D341Med (cell line): ENCODE measurements around the gene CDH23.

Experiments used
- DNase-seq: peaks from one replicate; pipeline ENCODE4 v3.0.0; 2012; ENCODE audit warnings: low spot score

Gene CDH23

DNA sequence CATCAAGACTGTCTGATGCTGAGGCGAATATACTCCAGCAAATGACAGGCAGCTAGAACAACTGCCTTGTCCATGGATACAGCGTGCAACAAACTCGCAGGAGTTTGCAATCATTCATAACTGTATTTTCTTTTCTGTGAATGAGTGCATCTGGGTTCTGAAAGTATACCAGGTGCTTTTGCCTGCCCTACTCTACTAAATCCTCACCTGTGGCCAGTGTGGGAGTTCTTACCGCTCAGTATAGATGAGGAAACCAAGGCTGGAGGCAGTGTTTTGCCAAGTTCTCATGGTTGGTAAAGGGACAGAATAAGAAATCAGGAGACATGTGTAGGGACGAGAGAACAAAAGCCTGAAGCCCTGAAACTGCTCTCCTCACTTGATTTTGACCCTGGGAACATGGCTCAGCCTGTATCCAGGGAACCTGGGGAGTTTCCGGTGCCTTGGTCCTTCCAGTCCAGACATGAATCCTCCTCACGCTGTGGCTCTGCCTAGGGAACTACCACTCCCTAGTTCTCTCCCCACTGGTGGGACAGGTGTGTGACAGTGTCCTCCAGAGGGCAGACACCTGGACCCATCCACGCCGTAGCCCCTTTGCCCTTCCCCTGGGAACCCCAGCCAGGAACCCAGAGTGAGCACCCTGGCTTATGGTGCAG, 142.0 kb downstream of the CDH23 start:
- DNase-seq = no peak

DNA sequence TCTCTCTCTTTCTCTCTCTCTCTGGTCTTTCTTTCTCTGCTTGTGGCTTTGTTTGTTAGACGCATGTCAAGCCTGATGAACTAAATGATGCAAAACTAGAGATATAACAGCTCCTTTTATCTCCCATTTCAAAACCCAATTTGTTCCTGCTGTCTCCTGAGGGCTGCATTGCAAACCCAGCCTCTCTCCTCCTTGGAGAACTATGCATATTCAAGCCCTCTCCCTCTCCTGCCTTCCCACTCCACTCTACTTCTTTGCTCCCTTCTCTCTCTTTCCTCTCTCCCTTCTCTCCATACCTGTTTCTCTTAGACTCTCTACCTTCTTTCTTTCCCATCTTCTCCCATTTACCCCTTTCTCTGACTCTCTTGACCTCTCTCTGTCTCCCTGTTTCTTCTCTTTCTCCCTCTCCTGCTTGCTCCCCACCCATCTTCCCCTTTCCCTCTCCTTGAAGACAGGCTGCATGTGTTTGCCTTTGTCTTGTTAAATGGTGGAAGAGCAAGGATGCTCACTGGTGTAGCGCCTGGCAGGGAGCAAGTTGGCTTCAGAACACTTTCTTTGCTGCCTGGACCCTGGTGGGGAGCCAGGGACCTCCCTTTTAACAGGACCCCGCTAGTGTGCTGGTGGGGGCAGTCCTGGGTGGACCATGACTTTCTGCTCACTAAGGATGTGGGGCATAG, 142.9 kb downstream of the CDH23 start:
- DNase-seq = no peak

DNA sequence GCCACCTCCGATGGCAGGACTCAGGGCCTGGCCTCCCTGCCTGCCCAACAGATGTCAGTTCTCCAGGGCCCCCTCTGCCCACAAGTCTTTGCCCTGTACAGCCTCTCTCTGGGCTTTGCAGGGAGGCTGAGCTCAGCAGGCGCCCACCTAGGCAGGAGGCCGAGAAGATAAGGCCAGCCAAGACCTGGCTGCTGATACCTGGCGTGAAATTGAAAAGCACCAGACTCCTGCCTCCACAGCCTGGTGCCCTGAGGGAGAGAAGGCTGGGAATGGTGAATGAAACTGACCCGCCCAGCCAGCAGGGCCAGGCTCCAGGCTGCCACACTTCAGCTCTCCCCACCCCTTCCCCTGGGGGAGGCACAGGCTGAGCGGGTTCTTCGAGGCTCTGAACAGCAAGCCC, 145.8 kb downstream of the CDH23 start:
- DNase-seq = no peak

- DNase-seq = no peak
These were observed 147.0 kb downstream of the CDH23 start for GRCh38 chr10:71543608-71544170.

DNA sequence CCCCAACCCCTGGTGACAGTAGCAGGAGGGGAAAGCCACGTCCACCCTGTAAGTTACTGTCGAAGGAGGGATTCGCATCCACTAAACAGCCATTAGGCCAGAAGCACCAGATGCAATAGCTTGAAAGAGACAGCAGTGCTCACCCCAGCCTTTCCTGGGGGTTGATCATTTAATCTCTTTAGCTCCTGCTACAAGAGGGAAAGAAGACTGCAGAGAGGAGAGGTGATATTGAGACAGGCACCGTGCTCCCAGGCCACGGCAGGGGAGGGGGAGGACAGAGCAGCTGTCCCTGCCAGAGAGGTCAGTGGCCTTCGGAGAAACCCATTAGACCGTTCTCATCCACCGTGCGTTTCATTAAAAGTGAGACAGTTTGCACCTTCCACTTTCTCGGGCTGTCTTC, 148.3 kb downstream of the CDH23 start:
- DNase-seq = no peak

DNA sequence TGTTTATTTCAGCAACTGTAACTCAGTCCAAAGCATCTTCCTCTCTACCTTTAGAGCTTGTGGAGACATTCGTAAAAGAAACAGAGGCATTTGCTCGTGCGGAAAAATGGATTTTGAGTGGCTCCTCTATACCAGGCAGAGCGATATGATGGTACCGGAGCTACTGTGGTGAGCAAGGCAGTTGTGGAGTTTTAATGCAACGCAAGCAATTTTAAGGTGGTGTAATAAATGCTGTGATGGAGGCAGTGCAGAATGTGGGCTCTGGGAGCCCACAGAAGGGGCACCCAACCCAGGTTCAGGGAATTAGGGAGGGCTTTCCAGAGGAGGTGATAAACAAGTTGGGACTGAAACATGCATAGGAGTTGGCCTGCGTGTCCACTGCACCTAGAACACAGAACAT, 149.5 kb downstream of the CDH23 start:
- no peak for DNase-seq

DNA sequence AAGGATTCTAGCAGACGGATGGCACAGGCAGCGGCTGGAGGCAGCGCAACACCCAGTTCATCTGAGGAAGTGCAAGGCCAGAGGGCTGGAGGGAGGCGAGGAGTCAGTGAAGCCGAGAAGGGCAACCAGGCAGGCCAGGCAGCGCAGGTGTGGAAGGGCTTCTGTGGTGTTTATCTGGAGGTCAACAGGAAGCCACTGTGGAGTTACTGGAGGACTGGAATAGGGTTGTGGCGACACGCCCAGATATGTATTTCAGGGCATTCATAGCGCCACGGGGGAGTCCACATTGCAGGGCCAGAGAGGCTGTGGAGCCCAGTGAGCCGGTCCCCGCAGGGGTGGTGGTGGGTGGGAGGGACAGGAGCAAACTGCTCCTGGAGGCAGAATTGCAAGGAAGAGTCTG, 150.6 kb downstream of the CDH23 start:
- no peak for DNase-seq

GRCh38 chr10:71547876-71548846, 151.4 kb downstream of the CDH23 start:
- no peak for DNase-seq

DNA sequence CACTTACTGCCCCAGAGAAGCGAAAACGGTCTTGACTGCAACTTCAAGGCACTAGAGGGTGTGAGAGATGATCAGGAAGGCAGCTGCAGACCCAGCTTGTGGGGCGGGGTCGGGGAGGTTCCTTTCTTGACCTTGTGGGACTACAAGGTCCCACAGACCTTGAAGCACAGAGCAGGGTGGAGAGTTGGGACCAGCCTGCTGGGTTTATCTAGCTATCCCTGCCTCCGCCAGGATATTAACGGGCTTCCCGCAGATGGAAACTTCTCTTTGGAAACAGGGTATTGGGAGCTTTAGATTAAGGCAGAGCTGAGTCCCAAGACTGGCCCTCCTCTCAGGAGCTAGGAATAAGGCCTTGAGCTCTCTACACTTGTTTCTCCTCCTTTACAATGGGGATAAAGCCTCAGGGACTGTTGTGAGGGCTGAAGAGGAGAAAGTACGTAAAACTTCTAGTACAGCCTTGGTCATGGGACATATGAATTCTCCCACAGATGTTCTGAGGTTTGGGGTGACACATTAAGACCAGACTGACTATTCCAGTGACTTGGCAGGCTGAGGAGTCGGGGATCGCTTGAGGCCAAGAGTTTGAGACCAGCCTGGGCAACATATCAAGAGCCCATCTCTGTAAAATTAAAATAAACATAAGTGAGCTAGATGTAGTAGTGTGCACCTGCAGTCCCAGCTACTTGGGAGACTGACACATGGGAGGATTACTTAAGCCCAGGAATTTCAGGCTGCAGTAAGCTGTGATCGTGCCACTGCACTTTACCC, 153.2 kb downstream of the CDH23 start:
- no peak for DNase-seq

- no peak for DNase-seq
These were observed 153.9 kb downstream of the CDH23 start for GRCh38 chr10:71550628-71551027.

DNA sequence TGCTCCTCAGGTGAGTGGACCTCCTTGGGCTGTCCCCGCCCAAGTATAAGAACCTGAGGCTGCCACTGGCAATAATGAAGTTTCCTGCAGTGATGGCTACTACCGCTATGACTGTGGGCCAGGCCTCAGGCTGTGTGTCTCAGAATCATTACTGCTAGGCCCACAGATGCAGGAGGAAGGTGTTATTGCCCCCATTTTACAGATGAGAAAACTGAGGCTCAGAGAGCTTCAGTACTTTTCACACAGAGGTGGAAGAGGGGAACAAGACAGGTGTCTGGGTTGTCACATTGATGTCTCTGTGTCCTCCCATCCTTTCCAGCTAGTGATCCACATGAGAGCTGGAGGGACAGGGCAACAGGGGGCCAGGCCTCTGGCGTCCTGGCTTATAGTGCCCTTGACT, 155.2 kb downstream of the CDH23 start:
- no peak for DNase-seq

DNA sequence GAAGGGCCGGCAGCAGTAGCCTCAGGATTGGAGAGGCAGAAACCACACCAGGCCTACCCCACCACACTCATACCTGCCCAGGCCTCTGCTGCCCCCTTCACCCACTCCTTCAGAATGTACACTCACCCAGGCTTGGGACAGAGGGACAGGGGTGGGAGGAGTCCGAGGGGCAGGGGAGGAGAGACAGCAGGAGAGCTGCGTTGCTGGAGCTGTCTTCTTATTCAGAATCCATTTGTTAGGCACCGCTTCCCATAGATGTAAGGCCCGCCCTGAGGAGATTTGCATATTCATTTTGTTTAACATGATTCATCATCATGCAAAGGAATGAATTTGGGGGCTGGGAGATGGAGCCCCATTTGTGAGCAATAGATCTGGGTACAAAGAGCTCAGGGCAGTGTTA, 156.7 kb downstream of the CDH23 start:
- DNase-seq = no peak

DNA sequence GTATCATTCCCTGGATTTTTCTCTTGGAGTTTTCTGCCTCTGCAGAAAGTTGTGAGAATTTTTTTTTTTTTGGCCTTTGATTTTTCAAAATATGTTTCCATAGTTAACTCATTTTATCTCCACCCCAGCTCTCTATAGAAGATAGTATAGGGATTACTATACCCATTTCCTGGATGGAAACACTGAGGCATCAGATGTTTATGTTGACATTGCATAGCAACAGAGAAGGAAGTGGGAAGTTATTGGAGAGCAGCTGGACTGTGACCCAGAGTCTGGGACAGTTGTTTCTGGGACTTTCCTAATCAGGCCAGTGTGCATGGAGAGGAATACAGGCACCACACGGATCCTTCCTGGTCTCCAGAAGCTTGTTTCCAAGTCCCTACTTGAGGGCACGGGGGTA, 158.0 kb downstream of the CDH23 start:
- DNase-seq = no peak

- no peak for DNase-seq
These were observed 158.5 kb downstream of the CDH23 start for GRCh38 chr10:71555087-71555723.

DNA sequence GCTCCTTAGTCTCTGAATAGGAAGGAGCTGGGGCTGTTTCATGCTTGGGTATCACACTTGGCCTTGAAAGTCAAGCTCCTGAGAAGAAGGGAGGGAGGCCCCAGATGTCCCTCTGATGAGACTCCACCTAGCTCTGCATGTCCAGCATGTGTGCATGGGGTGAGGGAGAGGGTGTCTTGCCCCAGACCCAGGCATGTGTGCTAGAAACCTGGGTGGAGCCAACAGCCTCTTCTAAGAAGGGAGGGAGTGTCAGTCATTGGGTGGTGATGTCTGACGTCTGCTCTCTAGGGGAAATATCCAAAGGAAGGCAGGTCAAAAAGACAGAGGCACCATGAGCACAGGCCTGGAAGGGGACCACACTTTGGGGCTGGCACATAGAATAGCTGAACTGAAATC, 159.0 kb downstream of the CDH23 start:
- no peak for DNase-seq

- DNase-seq = no peak
These were observed 162.3 kb downstream of the CDH23 start for GRCh38 chr10:71558991-71559390.

DNA sequence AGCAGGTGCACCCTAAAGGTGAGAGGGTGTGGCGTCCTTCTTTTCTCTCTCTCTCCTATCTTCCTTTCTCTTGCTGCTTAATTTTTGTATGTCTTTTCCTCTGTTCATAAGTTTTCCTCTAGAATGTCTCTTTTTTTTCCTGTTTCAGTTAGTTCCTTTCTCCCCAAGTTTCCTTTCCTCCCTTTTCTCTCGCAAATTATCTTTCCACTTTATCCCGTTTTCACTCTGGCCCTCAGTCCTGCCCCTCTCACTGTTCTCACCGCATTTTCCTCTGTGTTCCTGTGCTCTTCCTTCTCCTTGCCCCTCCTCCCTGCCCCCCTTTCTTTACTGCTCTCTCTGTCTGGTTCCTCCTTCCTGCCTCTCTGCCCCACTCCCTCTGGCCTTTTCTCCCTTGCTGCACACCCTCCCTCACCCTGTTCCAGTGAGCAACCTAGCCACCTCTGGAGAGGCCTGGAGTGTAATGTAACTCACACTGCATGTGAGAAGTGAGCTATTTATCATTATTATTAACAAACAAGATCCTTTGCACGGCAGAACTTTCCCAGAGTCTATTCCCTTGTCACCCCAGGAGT, 164.4 kb downstream of the CDH23 start:
- DNase-seq = no peak

DNA sequence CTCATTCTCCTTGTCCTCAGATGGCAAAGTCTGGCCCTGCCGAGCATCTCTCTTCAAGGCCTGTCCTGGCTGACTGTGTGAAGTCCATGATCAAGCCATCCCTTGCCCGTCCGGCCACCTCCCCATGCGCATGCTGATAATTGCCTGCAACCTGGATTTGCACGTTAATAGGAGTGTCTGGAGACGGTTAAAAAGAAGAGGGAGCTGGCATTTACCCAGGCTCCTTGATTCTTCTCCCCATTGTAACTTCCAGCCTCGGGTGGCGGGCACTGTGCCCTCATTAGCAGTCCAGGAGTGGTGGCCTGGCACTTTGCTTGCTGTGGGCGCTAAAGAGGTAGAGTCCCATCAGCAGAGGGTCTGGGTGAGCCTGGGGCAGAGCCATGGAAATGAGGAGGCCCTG, 165.5 kb downstream of the CDH23 start:
- DNase-seq = no peak

- DNase-seq = no peak
These were observed 166.2 kb downstream of the CDH23 start for GRCh38 chr10:71562904-71563303.

DNA sequence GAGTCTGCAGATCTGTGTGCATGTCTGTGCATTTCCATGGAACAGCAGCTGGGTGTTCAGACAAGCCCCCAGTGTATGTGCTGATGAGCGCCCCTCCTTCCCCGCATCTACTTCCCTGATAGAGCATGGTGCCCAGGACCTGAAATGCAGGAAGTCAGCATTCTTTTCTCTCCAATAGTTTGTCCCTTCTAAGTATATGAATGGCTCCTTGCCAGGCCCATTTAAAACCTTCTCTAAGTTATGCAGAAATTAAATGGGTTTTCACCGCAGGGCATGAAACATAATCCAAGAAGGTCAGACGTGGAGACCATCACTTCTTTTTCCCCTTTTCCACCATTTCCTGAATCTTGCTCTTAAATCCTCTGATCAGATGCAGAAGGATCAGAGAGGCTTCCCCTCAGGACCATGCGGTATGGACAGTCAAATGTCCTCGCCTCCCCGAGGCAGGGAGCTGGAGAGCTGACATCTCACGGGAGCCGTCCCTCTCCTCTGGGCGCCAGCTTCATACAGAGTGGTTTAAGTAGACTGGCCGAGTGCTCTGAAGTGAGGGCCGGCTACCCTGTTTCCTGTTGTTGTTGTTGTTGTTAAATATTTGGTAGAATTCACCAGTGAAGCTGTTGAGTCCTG, 167.6 kb downstream of the CDH23 start:
- DNase-seq = no peak
